Fibroblast of villous mesenchyme (primary cell): ENCODE measurements around the gene TMEM109. TPM values are rescaled to one million over a fixed set of nuclear protein-coding genes. Genes with fewer than 3 reads are reported as not detected.
A peak's percentile ranks its signal among the peaks of the same experiment; 100 is the strongest.
"Not testable (repeated sequence)": the region's sequence is repeated elsewhere in the genome, so short reads cannot be mapped to it uniquely, and the experiment has no call there.

Experiments used
- DNase-seq: peaks from one replicate; pipeline ENCODE4 v3.0.0-alpha.2; 2010; ENCODE audit warnings: low read depth
- H3K4me3 ChIP-seq: 2 replicates; pipeline ENCODE4 v1.5.1; 2011; ENCODE audit warnings: low read depth, mild to moderate bottlenecking, low read length
- total RNA-seq: library from RNA; depleted of rRNA; stranded (reverse); fragments of >200 nt; gene quantifications from 2 replicates; pipeline ENCODE4 v1.2.3, GENCODE V29; 2012
- TF ChIP-seq, protein P1 (sequence below): IDR thresholded peaks from 2 replicates; pipeline ENCODE4 v1.5.1; 2012; ENCODE audit warnings: low read depth, mild to moderate bottlenecking, low read length; ENCODE audit not compliant: insufficient read depth

Gene TMEM109
- total RNA-seq, 1 donor: 28.9 TPM

DNA sequence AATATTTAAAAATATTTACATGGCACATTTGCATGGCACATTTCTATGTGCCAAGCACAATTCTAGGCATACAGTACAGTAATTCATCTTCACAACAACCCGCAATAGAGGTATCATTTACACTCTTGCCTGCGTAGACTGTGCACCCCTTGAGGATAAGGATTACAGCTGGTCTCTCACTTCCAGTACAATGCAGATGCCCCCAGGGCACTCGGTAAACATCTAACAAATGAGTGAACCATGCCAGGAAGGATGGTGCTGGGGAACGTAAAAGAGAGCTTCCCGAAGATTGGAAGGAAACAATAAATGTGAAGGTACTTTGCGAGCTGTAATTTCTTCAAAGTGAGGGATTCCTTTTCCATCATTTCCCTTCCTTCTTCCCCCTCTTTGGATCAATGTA, 8.9 kb upstream of the TMEM109 start:
- peak overlapping the region; percentile 88 for H3K4me3 ChIP-seq
- no peak for DNase-seq

DNA sequence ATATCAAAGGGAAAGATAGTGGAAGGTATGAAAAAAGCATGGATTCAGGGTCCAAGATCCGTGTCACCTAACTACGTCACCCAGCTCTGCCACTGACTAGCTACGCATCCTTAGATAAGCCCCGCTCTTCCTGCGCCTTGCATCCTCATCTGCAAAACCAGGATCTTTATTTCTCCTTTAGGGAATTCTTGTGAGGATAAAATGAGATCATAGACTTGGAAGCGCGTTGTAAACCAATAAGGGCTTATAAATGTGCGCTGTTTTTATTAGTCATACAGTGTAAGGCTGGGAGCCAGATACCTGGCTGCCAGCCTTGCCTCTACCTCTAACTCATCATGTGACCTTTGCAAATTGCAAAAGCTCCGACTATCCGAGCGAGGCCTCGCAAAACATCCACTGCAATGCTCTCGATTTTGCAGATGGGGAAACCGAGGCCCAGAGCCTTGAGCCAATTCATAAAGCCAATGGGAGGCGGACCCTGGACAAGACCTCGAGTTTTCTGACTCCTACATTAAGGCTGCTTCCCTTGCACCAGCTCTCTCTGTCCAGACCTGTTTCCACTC, 8.3 kb upstream of the TMEM109 start:
- TF ChIP-seq, protein P1, sequence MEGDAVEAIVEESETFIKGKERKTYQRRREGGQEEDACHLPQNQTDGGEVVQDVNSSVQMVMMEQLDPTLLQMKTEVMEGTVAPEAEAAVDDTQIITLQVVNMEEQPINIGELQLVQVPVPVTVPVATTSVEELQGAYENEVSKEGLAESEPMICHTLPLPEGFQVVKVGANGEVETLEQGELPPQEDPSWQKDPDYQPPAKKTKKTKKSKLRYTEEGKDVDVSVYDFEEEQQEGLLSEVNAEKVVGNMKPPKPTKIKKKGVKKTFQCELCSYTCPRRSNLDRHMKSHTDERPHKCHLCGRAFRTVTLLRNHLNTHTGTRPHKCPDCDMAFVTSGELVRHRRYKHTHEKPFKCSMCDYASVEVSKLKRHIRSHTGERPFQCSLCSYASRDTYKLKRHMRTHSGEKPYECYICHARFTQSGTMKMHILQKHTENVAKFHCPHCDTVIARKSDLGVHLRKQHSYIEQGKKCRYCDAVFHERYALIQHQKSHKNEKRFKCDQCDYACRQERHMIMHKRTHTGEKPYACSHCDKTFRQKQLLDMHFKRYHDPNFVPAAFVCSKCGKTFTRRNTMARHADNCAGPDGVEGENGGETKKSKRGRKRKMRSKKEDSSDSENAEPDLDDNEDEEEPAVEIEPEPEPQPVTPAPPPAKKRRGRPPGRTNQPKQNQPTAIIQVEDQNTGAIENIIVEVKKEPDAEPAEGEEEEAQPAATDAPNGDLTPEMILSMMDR: no peak
- peak overlapping the region; percentile 88 for H3K4me3 ChIP-seq
- DNase-seq: peak; percentile 48

More for the DNA sequence above, 8.9 kb upstream of the TMEM109 start:
- TF ChIP-seq, protein P1: no peak

DNA sequence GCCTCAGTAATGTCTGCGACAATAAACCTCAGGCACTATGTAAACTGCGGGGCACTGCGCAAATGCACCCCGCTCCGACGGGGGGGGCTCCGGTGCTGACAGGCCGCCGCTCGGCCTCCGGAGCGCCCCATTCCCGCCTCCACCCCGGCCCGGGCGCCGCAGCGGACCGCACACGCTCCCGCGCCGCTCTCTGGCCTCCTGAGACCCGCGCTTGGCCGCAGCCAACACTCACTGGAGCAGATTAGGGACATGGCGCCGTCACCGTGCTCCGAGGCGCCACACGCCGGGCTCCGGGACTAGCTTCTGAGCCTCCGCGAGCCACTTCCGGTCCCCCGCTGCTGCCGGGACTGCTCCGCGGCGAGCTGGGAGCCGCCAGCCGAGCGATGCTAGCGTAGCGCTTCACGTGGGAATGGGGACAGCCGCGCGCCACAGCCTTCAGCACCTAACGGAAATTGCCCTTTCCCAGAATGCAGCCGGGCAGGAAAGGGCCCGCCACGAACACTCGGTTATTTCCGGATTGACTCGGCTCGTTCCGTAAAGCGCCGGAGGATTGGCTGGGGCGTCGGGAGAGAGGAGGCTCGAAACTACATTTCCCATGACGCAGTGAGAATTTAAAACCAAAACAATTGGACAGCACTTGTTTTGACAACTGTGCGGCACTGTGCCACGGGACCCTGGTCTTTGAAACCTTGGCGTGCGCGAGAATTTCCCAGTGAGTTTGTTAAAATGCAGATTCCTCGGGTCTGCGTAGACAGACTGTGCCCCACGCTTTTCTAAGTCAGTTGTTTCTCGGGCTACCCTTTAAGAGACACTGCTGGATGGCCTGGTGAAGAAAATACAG, 7.6 kb upstream of the TMEM109 start, which contains the start of gene PRPF19:
TSS of gene PRPF19 (minus strand) at position 454 of the 841 bp plus-strand sequence. CDS start at position 251, 203 bp downstream.
- TF ChIP-seq, protein P1: no peak
- H3K4me3 ChIP-seq: peak within 1 kb of the TSS; percentile 88
- DNase-seq: peak; percentile 97

DNA sequence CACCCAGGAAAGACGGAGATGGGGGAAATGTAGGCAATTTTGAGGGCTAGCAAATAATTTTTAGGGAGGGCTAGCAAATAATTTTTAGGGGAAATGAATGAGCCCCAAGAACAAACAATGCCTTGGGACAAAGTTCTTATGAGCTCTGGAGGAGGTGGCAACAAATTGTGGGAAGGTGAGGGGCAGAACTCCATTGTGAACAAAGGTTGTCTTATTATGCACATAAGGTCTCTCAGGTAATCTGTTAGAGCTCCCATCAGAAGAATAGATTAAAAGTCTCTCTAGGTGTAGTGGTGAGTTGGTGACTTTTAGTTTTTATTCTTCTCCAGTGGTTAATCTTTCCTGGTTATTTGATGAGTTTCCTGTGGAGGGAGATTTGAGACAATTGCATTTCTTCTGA, 5.2 kb upstream of the TMEM109 start:
- TF ChIP-seq, protein P1: no peak
- no peak for DNase-seq
- H3K4me3 ChIP-seq: no peak overlapping the region

DNA sequence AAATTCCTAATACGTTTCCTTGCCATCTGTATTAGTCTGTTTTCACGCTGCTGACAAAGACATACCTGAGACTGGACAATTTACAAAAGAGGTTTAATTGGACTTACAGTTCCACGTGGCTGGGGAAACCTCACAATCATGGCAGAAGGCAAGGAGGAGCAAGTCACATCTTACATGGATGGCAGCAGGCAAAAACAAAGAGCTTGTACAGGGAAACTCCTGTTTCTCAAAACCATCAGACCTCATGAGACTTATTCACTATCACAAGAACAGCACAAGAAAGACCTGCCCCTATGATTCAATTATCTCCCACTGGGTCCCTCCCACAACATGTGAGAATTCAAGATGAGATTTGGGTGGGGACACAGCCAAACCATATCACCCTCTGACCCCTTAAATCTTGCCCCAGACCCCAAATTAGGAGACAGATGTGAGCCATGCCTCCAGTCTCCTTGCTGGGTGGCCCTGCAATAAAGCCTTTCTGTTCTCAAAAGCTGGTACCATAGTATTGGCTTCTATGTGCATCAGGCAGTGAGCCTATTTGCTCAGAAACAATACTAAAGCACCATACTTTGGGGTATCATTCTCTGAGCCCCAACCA, 4.2 kb upstream of the TMEM109 start:
- H3K4me3 ChIP-seq, DNase-seq: not testable (repeated sequence)

DNA sequence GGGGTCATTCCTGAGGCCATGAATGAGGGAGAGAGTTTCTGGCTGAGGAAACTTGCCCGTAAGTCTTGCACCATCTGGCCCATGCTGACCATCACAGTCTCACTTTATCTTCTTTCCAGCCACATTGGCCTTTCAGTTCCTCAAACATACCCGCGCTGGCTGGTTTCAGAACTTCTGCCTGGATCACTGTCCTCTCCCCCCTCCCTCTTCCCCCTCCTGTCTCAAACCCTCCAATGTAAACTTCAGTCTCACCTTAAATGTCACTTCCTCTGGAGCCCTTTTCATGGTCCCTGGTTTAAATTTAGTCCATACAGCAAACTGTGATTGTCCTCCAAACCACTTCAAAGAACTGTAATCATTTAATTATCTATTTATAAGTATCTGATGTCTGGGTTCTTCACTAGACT, 3.7 kb upstream of the TMEM109 start:
- no peak for DNase-seq
- H3K4me3 ChIP-seq: no peak overlapping the region
- TF ChIP-seq, protein P1: no peak

DNA sequence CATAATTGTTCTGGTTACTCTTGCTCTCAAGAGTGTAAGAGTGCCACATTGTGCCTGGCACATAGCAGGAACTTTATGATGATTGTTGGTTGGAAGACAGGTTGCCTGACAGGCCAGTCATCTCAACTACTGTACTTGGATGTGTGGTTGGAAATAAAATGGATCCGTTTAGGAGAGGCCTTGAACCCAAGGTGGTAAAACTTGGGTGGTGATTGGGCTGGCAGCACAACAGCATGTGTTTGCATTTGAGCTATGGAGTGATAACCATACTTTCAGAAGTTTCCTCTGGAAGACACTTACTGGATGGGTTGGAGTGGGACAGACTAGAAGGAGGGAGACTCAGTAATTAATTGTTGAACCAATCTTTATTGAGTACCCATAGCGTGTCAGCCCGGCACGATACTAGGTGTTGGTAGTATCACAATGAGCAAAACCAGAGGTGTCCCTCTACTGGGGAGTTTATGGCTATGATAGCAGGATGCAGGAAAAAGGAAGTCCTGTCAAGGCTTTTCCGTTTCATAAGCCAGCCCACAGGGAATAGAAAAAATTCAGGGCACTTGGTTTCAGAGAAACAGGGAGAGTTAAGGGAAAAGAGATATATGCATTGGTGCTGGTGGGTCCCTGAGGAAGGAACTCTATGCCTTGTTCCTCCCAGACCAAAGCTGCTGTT, 3.1 kb upstream of the TMEM109 start:
- no peak overlapping the region for H3K4me3 ChIP-seq
- no peak for DNase-seq
- TF ChIP-seq, protein P1: no peak
